Measurements from ENCODE around the gene TSPAN3.

- TF ChIP-seq CTCF (IDR thresholded peaks at IDR 0.05): no peak
- no peak for TF ChIP-seq POLR2A (IDR thresholded peaks at IDR 0.05)
- TF ChIP-seq POLR2AphosphoS5 (IDR thresholded peaks at IDR 0.05): no peak
- no peak for TF ChIP-seq EP300 (IDR thresholded peaks at IDR 0.05)
Measured at GRCh38 chr15:77111789-77112188, 40.9 kb upstream of the TSPAN3 start.
